Large intestine (tissue), 3 donors: ENCODE data around the gene PNLIPRP2. TPM values are rescaled to one million over a fixed set of nuclear protein-coding genes. Genes with fewer than 3 reads are reported as not detected.

Experiments used
- DNase-seq, 2 donors: peaks; one replicate each; pipeline versions ENCODE4 v3.0.0 to v3.0.0-alpha.2; 2013
- H3K27ac ChIP-seq: one replicate; pipeline ENCODE4 v1.5.1; 2013; ENCODE audit warnings: low read length
- H3K27me3 ChIP-seq: 2 replicates; pipeline ENCODE4 v1.6.1; 2013; ENCODE audit warnings: low read length; ENCODE audit not compliant: control insufficient read depth, insufficient read depth
- H3K36me3 ChIP-seq: 2 replicates; pipeline ENCODE4 v1.6.1; 2013; ENCODE audit warnings: low read length; ENCODE audit not compliant: control insufficient read depth, insufficient read depth
- H3K4me1 ChIP-seq: one replicate; pipeline ENCODE4 v1.6.1; 2013; ENCODE audit warnings: low read length; ENCODE audit not compliant: control insufficient read depth, insufficient read depth
- H3K4me3 ChIP-seq: one replicate; pipeline ENCODE4 v1.5.1; 2013; ENCODE audit warnings: low read length
- H3K9me3 ChIP-seq: one replicate; pipeline ENCODE4 v1.6.1; 2013; ENCODE audit warnings: mild to moderate bottlenecking, low read depth, low read length, moderate library complexity; ENCODE audit not compliant: control insufficient read depth
- WGBS: methylation state at CpG from one replicate; pipeline ENCODE4 v1.1.5; 2013; ENCODE audit warnings: low lambda C conversion rate; ENCODE audit not compliant: insufficient coverage; 5-methylcytosine and 5-hydroxymethylcytosine counted together
- polyA plus RNA-seq: library from polyadenylated mRNA; unstranded; fragments of 120-200 nt; gene quantifications from one replicate; pipeline ENCODE4 v1.2.1, GENCODE V29; 2013

PNLIPRP2 gene
- polyA plus RNA-seq, 1 donor = 11.9 TPM

DNA sequence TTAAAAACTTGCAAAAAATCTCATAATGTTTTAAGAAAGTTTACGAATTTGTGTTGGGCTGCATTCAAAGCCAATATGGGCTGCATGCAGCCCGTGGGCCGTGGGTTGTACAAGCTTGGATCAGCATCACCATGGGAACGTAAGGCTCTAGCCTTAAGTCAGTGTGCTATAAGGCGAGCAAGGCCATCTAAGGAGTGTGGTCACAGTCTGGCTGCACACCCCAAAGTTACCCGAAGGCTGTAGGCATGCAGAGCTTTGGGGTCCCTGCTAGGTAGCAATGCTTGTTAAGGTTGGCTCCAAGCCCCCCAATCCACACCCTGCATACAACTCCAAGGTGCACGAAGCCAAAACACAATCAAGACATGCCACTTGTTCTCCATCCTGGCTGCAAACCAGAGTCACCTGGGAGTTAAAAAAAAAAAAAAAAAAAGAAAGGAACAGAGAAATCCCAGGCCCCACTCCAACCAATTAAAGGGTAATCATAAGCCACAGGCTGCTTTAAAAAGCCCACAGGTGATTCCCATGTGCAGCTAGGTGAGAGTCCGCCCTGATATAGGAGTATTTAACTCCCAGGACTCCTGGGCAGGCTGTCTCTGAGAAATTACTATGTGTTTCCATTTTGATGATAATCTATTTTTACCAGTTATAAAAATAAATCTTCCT is 8.5 kb upstream of the PNLIPRP2 start:
- Histone ChIP-seq H3K4me1 (peaks cover 33% of the 10 kb centered on the region), H3K27me3 (no peaks in the 10 kb centered on the region), H3K9me3 (no peaks in the 10 kb centered on the region), H3K27ac (no peak overlapping the region), H3K4me3 (no peak overlapping the region), H3K36me3 (no peaks in the 10 kb centered on the region)
- DNase-seq = peak in 1 of 2 donors; percentile 51
- 100% methylated on average over 1 of the region's 8 CpGs for whole genome bisulfite sequencing

DNA sequence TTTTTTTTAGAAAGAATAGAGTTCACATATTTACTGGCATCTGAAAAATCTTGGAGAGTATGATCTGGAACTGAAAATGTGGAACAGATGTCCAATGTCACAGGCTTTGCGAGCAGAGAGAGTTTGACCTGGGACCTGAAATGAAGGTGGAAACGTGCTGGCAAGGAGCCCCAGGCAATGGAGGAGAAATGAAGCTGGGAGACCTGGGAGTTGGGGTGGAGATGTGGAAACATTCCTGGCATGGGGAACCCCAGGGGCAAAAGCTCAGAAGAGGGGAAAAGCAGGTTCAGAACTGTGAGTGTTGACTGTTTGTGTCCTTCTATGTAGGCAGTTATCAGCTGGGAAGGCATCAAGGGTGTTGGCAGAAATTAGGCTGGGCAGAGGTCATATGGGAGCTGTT is 7.3 kb upstream of the PNLIPRP2 start:
- H3K9me3 ChIP-seq = no peaks in the 10 kb centered on the region
- no CpG with 5 or more reads among the region's 2 CpGs for WGBS
- H3K27me3 ChIP-seq = no peaks in the 10 kb centered on the region
- H3K4me1 ChIP-seq = peaks cover 28% of the 10 kb centered on the region
- no peak overlapping the region for H3K4me3 ChIP-seq
- DNase-seq = no peak
- H3K27ac ChIP-seq = no peak overlapping the region
- H3K36me3 ChIP-seq = no peaks in the 10 kb centered on the region

DNA sequence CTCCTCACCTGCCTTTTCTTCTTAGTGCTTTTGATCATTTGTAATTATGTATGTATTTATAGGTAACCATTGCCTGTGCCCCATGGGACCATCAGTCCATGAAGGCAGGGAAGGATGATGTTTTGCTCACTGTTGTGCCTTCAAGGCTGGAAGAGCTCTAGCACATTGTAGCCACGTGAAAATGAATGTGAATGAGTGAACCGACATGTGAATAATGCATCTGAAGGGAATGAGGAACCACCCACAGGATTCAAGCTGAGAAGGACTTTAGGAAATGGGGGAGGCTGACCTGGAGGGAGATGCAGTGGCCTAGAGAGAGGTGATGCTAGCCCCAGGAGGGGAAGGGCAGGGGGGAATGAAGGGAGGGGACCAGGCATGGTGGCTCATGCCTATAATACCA is 6.0 kb upstream of the PNLIPRP2 start:
- Histone ChIP-seq H3K4me3 (no peak overlapping the region), H3K27ac (no peak overlapping the region)

DNA sequence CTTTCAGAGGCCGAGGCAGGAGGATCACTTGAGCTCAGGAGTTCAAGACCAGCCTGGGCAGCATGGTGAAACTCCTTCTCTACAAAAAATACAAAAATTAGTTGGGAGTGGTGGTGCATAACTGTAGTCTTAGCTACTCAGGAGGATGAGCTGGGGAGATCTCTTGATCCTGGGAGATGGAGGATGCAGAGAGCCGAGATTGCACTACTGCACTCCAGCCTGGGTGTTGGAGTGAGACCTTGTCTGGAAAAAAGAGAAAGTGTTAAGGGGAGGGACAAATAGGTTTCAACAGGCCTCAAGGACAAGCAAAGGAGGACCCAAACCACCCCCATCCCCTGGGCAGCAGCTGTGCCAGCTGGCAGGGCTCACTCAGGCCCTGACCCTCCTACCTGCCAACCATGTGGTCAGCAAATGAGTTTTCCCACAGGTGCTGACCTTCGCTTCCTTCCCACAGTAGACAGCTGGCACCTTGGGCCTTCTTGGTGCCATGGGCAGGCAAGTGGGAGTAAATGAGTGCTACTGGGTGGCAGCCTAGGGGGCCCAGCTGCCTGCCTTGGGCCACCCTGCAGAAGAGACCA is 5.5 kb upstream of the PNLIPRP2 start:
- Histone ChIP-seq H3K9me3 (peaks cover 3% of the 10 kb centered on the region), H3K4me3 (no peak overlapping the region), H3K4me1 (peaks cover 31% of the 10 kb centered on the region), H3K36me3 (no peaks in the 10 kb centered on the region), H3K27ac (no peak overlapping the region), H3K27me3 (no peaks in the 10 kb centered on the region)
- no CpG with 5 or more reads among the region's 3 CpGs for WGBS
- DNase-seq = no peak

More for the DNA sequence above, 6.0 kb upstream of the PNLIPRP2 start:
- H3K27me3 ChIP-seq = no peaks in the 10 kb centered on the region
- peaks cover 32% of the 10 kb centered on the region for H3K4me1 ChIP-seq
- no peaks in the 10 kb centered on the region for H3K36me3 ChIP-seq
- peaks cover 3% of the 10 kb centered on the region for H3K9me3 ChIP-seq
- WGBS = no CpG with 5 or more reads among the region's 2 CpGs
- no peak for DNase-seq

DNA sequence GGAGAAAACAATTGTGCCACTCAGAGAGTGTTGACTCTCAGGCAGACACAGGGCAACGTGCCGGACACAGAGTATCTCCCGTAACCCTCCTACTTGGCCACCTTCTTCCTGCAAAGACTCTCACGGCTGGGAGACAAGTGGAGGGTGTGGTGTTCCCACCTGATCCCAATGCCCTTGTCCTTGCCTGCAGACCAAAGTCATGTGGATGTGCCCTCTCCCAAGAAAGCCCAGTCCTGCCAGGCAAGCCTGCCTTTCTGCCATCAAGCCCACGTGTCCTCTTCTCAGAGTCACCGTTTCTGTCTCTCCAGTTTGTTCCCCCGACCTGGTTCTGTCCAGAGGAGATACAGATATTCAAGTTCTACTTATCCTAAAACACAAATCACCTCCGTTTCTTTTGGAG is 723 bp downstream of the PNLIPRP2 start:
- H3K9me3 ChIP-seq = peaks cover 3% of the 10 kb centered on the region
- H3K27ac ChIP-seq = peak overlapping the region; percentile 96
- no CpG with 5 or more reads among the region's 8 CpGs for WGBS
- no peaks in the 10 kb centered on the region for H3K36me3 ChIP-seq
- peaks cover 29% of the 10 kb centered on the region for H3K4me1 ChIP-seq
- no peaks in the 10 kb centered on the region for H3K27me3 ChIP-seq
- no peak overlapping the region for H3K4me3 ChIP-seq
- no peak for DNase-seq

DNA sequence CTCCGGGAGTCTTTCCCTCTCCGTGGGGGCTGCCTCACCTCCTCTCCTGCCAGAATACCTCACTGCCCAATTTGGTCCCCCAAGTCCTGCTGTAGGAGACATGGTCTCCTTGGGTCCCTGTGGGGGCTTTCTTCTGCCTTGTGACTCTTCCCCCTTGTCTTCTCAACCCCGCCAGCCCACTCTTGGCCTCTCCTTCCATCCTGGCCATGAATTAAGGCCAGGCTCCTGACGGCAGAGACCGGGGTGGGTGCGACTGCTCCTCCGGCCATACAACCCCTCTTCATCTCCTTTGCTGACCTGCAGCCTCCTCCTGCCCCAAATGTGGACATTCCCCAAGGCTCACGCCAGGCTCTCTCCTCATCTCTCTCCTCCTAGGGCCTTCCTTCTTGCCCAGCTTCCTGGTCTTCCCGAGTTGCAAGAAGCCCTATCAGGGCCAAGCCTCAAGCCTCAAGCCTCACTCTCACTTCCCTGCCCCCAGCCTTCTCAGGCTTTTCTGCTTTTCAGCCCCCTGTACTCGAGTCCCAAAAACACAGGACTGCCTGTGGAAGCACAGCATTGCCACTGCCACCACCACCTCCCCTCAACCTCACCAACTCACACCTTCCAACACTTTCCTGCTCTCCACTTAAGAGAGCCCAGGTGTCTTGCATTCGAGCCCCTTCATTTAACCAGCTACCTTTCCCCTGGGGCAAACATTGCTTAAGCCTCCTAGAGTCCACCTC is 1.3 kb downstream of the PNLIPRP2 start:
- Histone ChIP-seq H3K36me3 (no peaks in the 10 kb centered on the region), H3K4me3 (no peak overlapping the region)
- no peak for DNase-seq

DNA sequence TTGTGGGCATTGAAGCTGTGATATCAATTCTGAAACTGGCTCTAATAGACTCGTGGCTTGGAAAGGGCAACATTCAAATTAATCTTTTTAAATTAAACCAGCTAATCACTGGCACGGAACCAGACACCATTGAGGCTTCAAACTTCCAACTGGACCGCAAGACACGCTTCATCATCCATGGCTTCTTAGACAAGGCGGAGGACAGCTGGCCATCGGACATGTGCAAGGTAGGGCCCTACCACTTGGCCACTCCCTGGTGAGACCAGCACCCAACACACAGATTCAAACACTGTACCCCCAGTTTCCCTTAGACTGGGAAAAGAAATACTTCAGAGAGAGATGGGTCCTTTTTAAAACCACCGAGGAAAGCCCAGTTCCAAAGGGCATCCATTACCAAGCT is 5.1 kb downstream of the PNLIPRP2 start:
- no peaks in the 10 kb centered on the region for H3K27me3 ChIP-seq
- no peaks in the 10 kb centered on the region for H3K9me3 ChIP-seq
- no peak overlapping the region for H3K27ac ChIP-seq
- WGBS = no CpG with 5 or more reads among the region's 7 CpGs
- H3K4me3 ChIP-seq = no peak overlapping the region
- H3K4me1 ChIP-seq = peaks cover 17% of the 10 kb centered on the region
- no peak for DNase-seq
- peaks cover under 1% of the 10 kb centered on the region for H3K36me3 ChIP-seq

More for the DNA sequence above, 1.3 kb downstream of the PNLIPRP2 start:
- Histone ChIP-seq H3K9me3 (peaks cover 3% of the 10 kb centered on the region), H3K27me3 (no peaks in the 10 kb centered on the region), H3K27ac (no peak overlapping the region), H3K4me1 (peaks cover 27% of the 10 kb centered on the region)
- 95% methylated on average over 4 of the region's 11 CpGs for WGBS

DNA sequence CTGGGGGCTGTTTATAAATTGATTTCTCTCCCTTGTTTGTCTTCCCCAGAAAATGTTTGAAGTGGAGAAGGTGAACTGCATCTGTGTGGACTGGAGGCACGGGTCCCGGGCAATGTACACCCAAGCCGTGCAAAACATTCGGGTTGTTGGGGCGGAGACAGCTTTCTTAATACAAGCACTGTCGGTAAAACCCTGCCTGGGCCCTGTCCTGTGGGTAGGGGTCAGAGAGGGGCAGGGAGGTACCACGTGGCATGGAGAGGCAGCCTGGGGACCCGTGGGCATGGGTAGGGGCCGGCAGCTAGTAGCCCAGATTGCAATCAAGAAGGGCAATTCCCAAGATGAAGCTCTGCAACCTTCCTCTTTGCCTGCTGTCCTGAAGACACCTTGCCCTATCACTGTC is 6.1 kb downstream of the PNLIPRP2 start:
- Histone ChIP-seq H3K4me1 (peaks cover 8% of the 10 kb centered on the region), H3K4me3 (no peak overlapping the region), H3K27me3 (no peaks in the 10 kb centered on the region), H3K36me3 (peaks cover 3% of the 10 kb centered on the region), H3K9me3 (no peaks in the 10 kb centered on the region), H3K27ac (no peak overlapping the region)
- no CpG with 5 or more reads among the region's 9 CpGs for WGBS
- no peak for DNase-seq

DNA sequence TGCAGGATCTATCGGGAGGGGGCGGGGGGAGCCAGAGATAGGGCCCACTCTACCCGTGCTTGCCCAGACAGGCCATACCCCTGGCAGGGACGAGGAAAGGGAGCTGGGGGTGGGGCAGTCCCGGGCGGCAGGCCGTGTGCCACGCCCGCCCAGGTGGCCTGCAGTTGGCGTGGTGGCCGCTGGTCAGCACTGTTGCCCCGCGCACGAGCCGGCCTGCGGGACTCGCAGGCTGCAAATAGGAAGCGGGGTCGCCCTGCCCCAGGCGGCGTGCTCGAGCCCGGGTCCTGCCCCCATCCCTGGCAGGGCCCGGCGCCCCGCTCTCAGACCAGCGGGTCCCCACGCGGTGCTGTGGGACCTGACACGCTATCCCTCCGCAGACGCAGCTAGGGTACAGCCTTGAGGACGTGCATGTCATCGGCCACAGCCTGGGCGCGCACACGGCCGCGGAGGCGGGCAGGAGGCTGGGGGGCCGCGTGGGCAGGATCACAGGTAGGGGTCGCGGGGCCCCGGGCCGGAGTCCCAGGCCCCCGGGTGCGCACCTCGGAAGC is 6.7 kb downstream of the PNLIPRP2 start:
- no CpG with 5 or more reads among the region's 49 CpGs for WGBS
- Histone ChIP-seq H3K27me3 (no peaks in the 10 kb centered on the region), H3K27ac (no peak overlapping the region), H3K9me3 (no peaks in the 10 kb centered on the region), H3K4me1 (peaks cover 3% of the 10 kb centered on the region), H3K4me3 (peak overlapping the region; percentile 35), H3K36me3 (peaks cover 3% of the 10 kb centered on the region)
- peak; percentile 42 to 58 for DNase-seq

DNA sequence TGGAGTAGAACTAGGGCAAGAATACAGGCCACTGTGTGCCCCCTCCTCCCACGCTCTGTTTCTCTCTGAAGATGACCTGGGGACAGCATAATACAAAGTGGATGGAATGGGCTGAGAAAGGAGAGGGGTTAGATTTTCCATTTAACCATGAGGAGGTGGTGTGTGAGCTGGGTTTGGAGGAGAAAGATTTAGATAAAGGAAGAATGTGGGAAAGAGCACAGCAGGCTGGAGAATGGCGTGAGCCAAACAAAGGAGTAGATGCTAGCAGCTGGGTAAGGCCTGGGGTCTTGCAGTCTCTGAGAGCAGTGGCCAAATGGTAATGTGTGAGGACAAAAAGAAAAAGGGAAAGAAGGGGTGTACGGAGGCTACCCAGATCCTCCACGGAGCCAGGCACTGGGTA is 8.6 kb downstream of the PNLIPRP2 start:
- no peak for DNase-seq
- H3K4me3 ChIP-seq = no peak overlapping the region
- H3K27me3 ChIP-seq = no peaks in the 10 kb centered on the region
- H3K9me3 ChIP-seq = no peaks in the 10 kb centered on the region
- H3K4me1 ChIP-seq = peaks cover 3% of the 10 kb centered on the region
- H3K27ac ChIP-seq = no peak overlapping the region
- 80% methylated on average over 1 of the region's 4 CpGs for WGBS
- peaks cover 3% of the 10 kb centered on the region for H3K36me3 ChIP-seq
